Naive thymus-derived CD4-positive, alpha-beta T cell (primary cell): ENCODE measurements around the gene APH1A. TPM values are rescaled to one million over a fixed set of nuclear protein-coding genes. Genes with fewer than 3 reads are reported as not detected.
"Not testable (repeated sequence)": the region's sequence is repeated elsewhere in the genome, so short reads cannot be mapped to it uniquely, and the experiment has no call there.

Experiments used
- ATAC-seq: fragments of 150-1000 bp; cut with Tn5 transposase; 2 replicates; pipeline ENCODE4 v1.10.0; 2021; ENCODE audit warnings: mild to moderate bottlenecking, moderate library complexity
- CTCF ChIA-PET: fragments of 350-600 bp; sonication (Branson Sonifier 250); formaldehyde crosslinking; loops from one replicate; lab custom pipeline; 2021; ENCODE audit warnings: antibody characterized with exemption; lab: Charles Lee
- POLR2A ChIA-PET: fragments of 350-600 bp; sonication (Branson Sonifier 250); formaldehyde crosslinking; loops from one replicate; lab custom pipeline; 2021; ENCODE audit warnings: antibody characterized with exemption, inconsistent platforms; lab: Charles Lee
- DNase-seq, 9 donors: peaks; one replicate each; pipeline versions ENCODE4 v3.0.0 to v3.0.0-alpha.2; 2020 to 2022; ENCODE audit warnings: mixed read lengths in 1 of 9
- H3K27ac ChIP-seq: one replicate; pipeline ENCODE4 v1.7.0; 2013; ENCODE audit warnings: mild to moderate bottlenecking, low read depth, low read length, moderate library complexity
- H3K27me3 ChIP-seq, 2 donors: one replicate each; pipeline ENCODE4 v1.7.0; 2013; ENCODE audit warnings: low read length in 2 of 2, mild to moderate bottlenecking in 2 of 2, moderate library complexity in 2 of 2; ENCODE audit not compliant: control insufficient read depth in 2 of 2, insufficient read depth in 2 of 2
- H3K36me3 ChIP-seq, 3 experiments: 1 replicate in 2 of 3; 2 replicates in 1 of 3; pipeline ENCODE4 v1.7.0; 2013; ENCODE audit warnings: low read length in 3 of 3, mild to moderate bottlenecking in 3 of 3, moderate library complexity in 1 of 3; ENCODE audit not compliant: insufficient read depth in 3 of 3, control insufficient read depth in 2 of 3
- H3K4me1 ChIP-seq, 2 donors: one replicate each; pipeline ENCODE4 v1.7.0; 2013; ENCODE audit warnings: low read length in 2 of 2, mild to moderate bottlenecking in 2 of 2, moderate library complexity in 1 of 2; ENCODE audit not compliant: control insufficient read depth in 2 of 2, insufficient read depth in 2 of 2
- H3K4me3 ChIP-seq: 2 replicates; pipeline ENCODE4 v1.7.0; 2013; ENCODE audit warnings: mild to moderate bottlenecking, low read length
- H3K9me3 ChIP-seq, 3 experiments: 1 replicate in 2 of 3; 2 replicates in 1 of 3; pipeline ENCODE4 v1.7.0; 2013; ENCODE audit warnings: low read length in 3 of 3; ENCODE audit not compliant: control insufficient read depth in 2 of 3
- H3K27ac Mint-ChIP-seq, 9 donors: one replicate each; pipeline ENCODE4 v1.8.0; 2020 to 2022; ENCODE audit warnings: mixed read lengths in 9 of 9, mild to moderate bottlenecking in 8 of 9, moderate library complexity in 5 of 9, inconsistent platforms in 2 of 9
- H3K27me3 Mint-ChIP-seq, 5 donors: one replicate each; pipeline ENCODE4 v1.8.0; 2021 to 2022; ENCODE audit warnings: mixed read lengths in 5 of 5, mild to moderate bottlenecking in 1 of 5
- H3K36me3 Mint-ChIP-seq, 5 donors: one replicate each; pipeline ENCODE4 v1.8.0; 2020 to 2022; ENCODE audit warnings: mixed read lengths in 5 of 5, mild to moderate bottlenecking in 3 of 5, inconsistent platforms in 1 of 5
- H3K4me1 Mint-ChIP-seq, 7 donors: one replicate each; pipeline ENCODE4 v1.8.0; 2020 to 2022; ENCODE audit warnings: mixed read lengths in 7 of 7, mild to moderate bottlenecking in 3 of 7, inconsistent platforms in 1 of 7
- H3K4me3 Mint-ChIP-seq, 10 donors: one replicate each; pipeline ENCODE4 v1.8.0; 2020 to 2022; ENCODE audit warnings: mild to moderate bottlenecking in 10 of 10, mixed read lengths in 10 of 10, moderate library complexity in 6 of 10, inconsistent platforms in 2 of 10
- H3K9me3 Mint-ChIP-seq, 11 donors: one replicate each; pipeline ENCODE4 v1.8.0; 2020 to 2022; ENCODE audit warnings: mixed read lengths in 11 of 11, mild to moderate bottlenecking in 4 of 11, inconsistent platforms in 1 of 11, moderate library complexity in 1 of 11
- intact Hi-C, 2 donors: fragments of 100-400 bp; cut with micrococcal nuclease; formaldehyde crosslinking; loops; one replicate each; pipeline ENCODE4 v1.15.1; 2023
- polyA plus RNA-seq, 2 donors: library from polyadenylated mRNA; unstranded; fragments of 300-500 nt; fragmentation: Illumina TruSeq; gene quantifications; one replicate each; pipeline ENCODE4 v1.2.3, GENCODE V29; 2021
- total RNA-seq, 6 experiments: library from RNA in 5 of 6; stranded (reverse) in 5 of 6; gene quantifications; 1 replicate in 5 of 6; 2 replicates in 1 of 6; pipeline ENCODE4 v1.2.3 and lab custom pipeline; 2021 to 2026

Gene APH1A
- total and polyA plus RNA-seq, 7 experiments from 2014 or later, result 70.7 to 143 (median 121) TPM

DNA sequence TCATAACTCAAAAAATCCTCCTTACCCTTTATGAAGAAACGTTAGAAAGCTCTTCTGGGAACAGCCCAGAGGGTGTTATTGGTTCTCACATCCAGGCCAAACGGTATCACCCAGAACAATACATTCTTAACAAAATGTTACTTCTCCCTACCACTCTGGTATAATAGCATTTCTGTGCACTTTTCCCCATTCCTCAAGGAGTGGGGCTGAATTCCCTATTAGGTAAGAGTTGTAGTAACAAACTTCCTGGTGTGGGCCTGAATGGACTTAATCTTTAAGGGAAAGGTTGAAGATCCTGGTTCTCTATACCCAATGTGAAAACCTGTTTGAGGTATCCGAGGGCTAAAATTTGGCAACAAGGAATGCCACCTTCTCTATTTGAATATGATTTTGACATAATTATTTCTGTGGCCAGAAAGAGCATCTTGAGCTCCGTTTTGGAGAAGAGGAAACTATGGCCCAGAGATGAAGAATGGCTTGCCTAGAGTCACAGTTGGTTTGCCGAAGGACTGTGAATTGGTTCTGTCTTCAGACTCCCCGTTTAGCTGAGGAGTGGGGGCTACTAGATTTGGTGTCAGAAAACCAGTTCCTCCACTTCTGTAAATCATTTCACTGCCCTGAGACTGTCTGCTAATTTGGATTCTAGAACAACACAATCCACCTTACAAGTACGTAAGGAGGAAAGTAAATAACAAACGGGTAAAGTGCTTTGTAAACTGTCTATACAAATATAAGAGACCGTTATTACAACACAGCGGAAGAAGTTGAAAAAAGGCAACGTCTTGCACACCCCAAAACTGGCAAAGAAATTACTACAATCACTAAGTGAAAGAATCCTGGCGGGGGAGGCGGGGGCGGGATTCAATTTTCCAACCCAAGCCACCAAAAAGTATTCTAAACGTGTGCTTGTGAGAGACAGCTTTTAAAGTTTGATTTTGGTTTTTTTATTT, 35.2 kb downstream of the APH1A start:
- Mint-ChIP-seq H3K36me3 (peaks cover 0 to 12% (median 4%) of the 10 kb centered on the region in 5 donors), H3K27ac (peak overlapping the region in 4 of 9 donors; percentile 97 to 99 (median 98)), H3K9me3 (no peaks in the 10 kb centered on the region), H3K4me3 (peak overlapping the region in 1 of 10 donors; percentile 93), H3K27me3 (no peaks in the 10 kb centered on the region), H3K4me1 (peaks cover 11 to 21% (median 18%) of the 10 kb centered on the region in 7 donors)
- peaks cover 0 to 7% of the 10 kb centered on the region in 2 donors for H3K4me1 ChIP-seq
- intact Hi-C loops, result loop anchor here (1.0 to 10.0 kb wide), 4 partner anchors 20 to 221 kb away; no protein-coding TSS in a partner anchor
- H3K4me3 ChIP-seq, result peak overlapping the region; percentile 98
- H3K27me3 ChIP-seq, result no peaks in the 10 kb centered on the region
- ATAC-seq (no peak), DNase-seq (peak in 4 of 9 donors; percentile 11 to 49 (median 21))
- peak overlapping the region; percentile 97 for H3K27ac ChIP-seq
- H3K9me3 ChIP-seq, result no peaks in the 10 kb centered on the region
- POLR2A ChIA-PET, result interaction anchor here (0.6 to 3.9 kb wide), 24 partner anchors 9 to 390 kb away, joined by 3 to 28 read pairs (median 4); partner anchors contain the start of genes APH1A, MCL1 and RPRD2
- CTCF ChIA-PET, result interaction anchor here (0.9 to 1.0 kb wide), 2 partner anchors 22 to 47 kb away, joined by 3 to 4 read pairs; no protein-coding TSS in a partner anchor
- peaks cover 0 to 19% (median 0%) of the 10 kb centered on the region in 3 experiments for H3K36me3 ChIP-seq

DNA sequence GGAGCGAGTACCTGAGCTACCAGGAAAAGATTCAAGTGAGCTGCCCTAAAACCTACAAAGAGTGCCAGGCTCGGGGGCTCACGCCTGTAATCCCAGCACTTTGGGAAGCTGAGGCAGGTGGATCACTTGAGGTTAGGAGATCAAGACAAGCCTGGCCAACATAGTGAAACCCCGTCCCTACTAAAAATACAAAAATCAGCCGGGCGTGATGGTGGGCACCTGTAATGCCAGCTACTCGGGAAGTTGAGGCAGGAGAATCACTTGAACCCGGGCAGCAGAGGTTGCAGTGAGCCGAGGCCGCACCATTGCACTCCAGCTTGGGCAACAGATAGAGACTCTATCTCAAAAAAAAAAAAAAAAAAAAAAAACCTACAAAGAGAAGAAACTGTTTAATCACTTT, 35.9 kb downstream of the APH1A start:
- not testable (repeated sequence) for H3K27me3 ChIP-seq, H3K4me1 ChIP-seq, H3K9me3 Mint-ChIP-seq, H3K27me3 Mint-ChIP-seq, ATAC-seq, H3K9me3 ChIP-seq, DNase-seq, H3K4me3 ChIP-seq
- Mint-ChIP-seq H3K4me1 (peaks cover 11 to 21% (median 18%) of the 10 kb centered on the region in 7 donors), H3K27ac (peak overlapping the region in 4 of 9 donors; percentile 97 to 99 (median 98)), H3K4me3 (peak overlapping the region in 4 of 10 donors; percentile 7 to 73 (median 22)), H3K36me3 (peaks cover 0 to 15% (median 7%) of the 10 kb centered on the region in 5 donors)
- Histone ChIP-seq H3K36me3 (peaks cover 0 to 19% (median 0%) of the 10 kb centered on the region in 3 experiments), H3K27ac (peak overlapping the region; percentile 97)
- CTCF ChIA-PET, result interaction anchor here (0.7 kb wide), 1 partner anchor 23 kb away, joined by 3 read pairs; no protein-coding TSS in a partner anchor
- POLR2A ChIA-PET, result interaction anchor here (0.6 to 3.9 kb wide), 9 partner anchors 12 to 389 kb away, joined by 3 to 28 read pairs (median 3); partner anchors contain the start of genes APH1A and MCL1
- intact Hi-C loops, result loop anchor here in 1 of 2 donors (10.0 kb wide), 1 partner anchor 222 kb away; no protein-coding TSS in a partner anchor

DNA sequence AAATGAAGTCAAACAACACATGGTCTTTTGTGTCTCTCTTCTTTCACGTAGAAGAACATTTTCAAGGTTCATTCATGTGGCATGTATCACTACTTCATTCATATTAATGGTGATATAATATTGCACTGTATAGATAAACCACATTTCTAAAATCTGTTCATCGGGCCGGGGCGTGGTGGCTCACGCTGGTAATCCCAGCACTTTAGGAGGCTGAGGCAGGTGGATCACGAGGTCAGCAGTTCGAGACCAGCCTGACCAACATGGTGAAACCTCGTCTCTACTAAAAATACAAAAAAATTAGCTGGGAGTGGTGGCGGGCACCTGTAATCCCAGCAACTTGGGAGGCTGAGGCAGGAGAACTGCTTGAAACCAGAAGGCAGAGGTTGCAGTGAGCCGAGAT, 40.6 kb downstream of the APH1A start:
- H3K9me3 Mint-ChIP-seq, DNase-seq, H3K27me3 Mint-ChIP-seq, H3K27ac ChIP-seq, H3K4me3 ChIP-seq, H3K9me3 ChIP-seq, H3K4me1 ChIP-seq, H3K4me3 Mint-ChIP-seq, H3K27ac Mint-ChIP-seq, ATAC-seq, CTCF ChIA-PET, H3K27me3 ChIP-seq, intact Hi-C loops: not testable (repeated sequence)
- POLR2A ChIA-PET, result interaction anchor here (0.8 to 1.2 kb wide), 3 partner anchors 68 to 342 kb away, joined by 3 to 4 read pairs (median 3); a partner anchor contains a TSS
- Mint-ChIP-seq H3K4me1 (peaks cover 0 to 28% (median 4%) of the 10 kb centered on the region in 7 donors), H3K36me3 (peaks cover 16 to 38% (median 30%) of the 10 kb centered on the region in 5 donors)
- peaks cover 0 to 38% (median 4%) of the 10 kb centered on the region in 3 experiments for H3K36me3 ChIP-seq

GRCh38 chr1:150227228-150227627, 41.6 kb downstream of the APH1A start:
- no peak overlapping the region for H3K27ac ChIP-seq
- peaks cover 0 to 22% (median 0%) of the 10 kb centered on the region in 7 donors for H3K4me1 Mint-ChIP-seq
- POLR2A ChIA-PET, result no interaction called here
- peaks cover 0 to 38% (median 4%) of the 10 kb centered on the region in 3 experiments for H3K36me3 ChIP-seq
- no peak overlapping the region for H3K4me3 ChIP-seq
- no peak overlapping the region for H3K4me3 Mint-ChIP-seq
- ATAC-seq (no peak), DNase-seq (no peak)
- no peaks in the 10 kb centered on the region for H3K4me1 ChIP-seq
- no peaks in the 10 kb centered on the region for H3K27me3 ChIP-seq
- no peaks in the 10 kb centered on the region for H3K9me3 Mint-ChIP-seq
- H3K27ac Mint-ChIP-seq, result peak overlapping the region in 2 of 9 donors; percentile 7 to 35
- intact Hi-C loops, result no loop called here
- H3K36me3 Mint-ChIP-seq, result peaks cover 16 to 42% (median 34%) of the 10 kb centered on the region in 5 donors
- no peaks in the 10 kb centered on the region for H3K27me3 Mint-ChIP-seq
- no peaks in the 10 kb centered on the region for H3K9me3 ChIP-seq
- CTCF ChIA-PET, result interaction anchor here (0.5 to 0.8 kb wide), 2 partner anchors 37 to 893 kb away, joined by 3 read pairs; no protein-coding TSS in a partner anchor

GRCh38 chr1:150226486-150226885, 42.3 kb downstream of the APH1A start:
- H3K4me1 Mint-ChIP-seq, result peaks cover 0 to 22% (median 0%) of the 10 kb centered on the region in 7 donors
- Histone ChIP-seq H3K27me3 (no peaks in the 10 kb centered on the region), H3K36me3 (peaks cover 0 to 38% (median 4%) of the 10 kb centered on the region in 3 experiments), H3K27ac (no peak overlapping the region), H3K9me3 (no peaks in the 10 kb centered on the region), H3K4me1 (no peaks in the 10 kb centered on the region), H3K4me3 (no peak overlapping the region)
- intact Hi-C loops, result no loop called here
- POLR2A ChIA-PET, result interaction anchor here (0.7 to 0.8 kb wide), 4 partner anchors 13 to 706 kb away, joined by 3 to 6 read pairs (median 4); no protein-coding TSS in a partner anchor
- no peak overlapping the region for H3K4me3 Mint-ChIP-seq
- H3K9me3 Mint-ChIP-seq, result no peaks in the 10 kb centered on the region
- ATAC-seq (no peak), DNase-seq (no peak)
- no peaks in the 10 kb centered on the region for H3K27me3 Mint-ChIP-seq
- peak overlapping the region in 3 of 9 donors; percentile 30 to 49 (median 38) for H3K27ac Mint-ChIP-seq
- CTCF ChIA-PET, result interaction anchor here (0.6 kb wide), 1 partner anchor 138 kb away, joined by 3 read pairs; no protein-coding TSS in a partner anchor
- peaks cover 16 to 42% (median 34%) of the 10 kb centered on the region in 5 donors for H3K36me3 Mint-ChIP-seq

- Mint-ChIP-seq H3K4me3 (no peak overlapping the region), H3K36me3 (peaks cover 16 to 38% (median 34%) of the 10 kb centered on the region in 5 donors), H3K27ac (peak overlapping the region in 1 of 9 donors; percentile 25), H3K9me3 (no peaks in the 10 kb centered on the region), H3K4me1 (peaks cover 0 to 22% (median 0%) of the 10 kb centered on the region in 7 donors), H3K27me3 (no peaks in the 10 kb centered on the region)
- H3K27ac ChIP-seq, result no peak overlapping the region
- peaks cover 0 to 44% (median 4%) of the 10 kb centered on the region in 3 experiments for H3K36me3 ChIP-seq
- no peaks in the 10 kb centered on the region for H3K9me3 ChIP-seq
- no peaks in the 10 kb centered on the region for H3K4me1 ChIP-seq
- no peak overlapping the region for H3K4me3 ChIP-seq
- no peaks in the 10 kb centered on the region for H3K27me3 ChIP-seq
- intact Hi-C loops, result no loop called here
- no peak for ATAC-seq
- ChIA-PET POLR2A (interaction anchor here (0.5 to 1.6 kb wide), 5 partner anchors 8 to 707 kb away, joined by 3 to 6 read pairs (median 4); no protein-coding TSS in a partner anchor), CTCF (no interaction called here)
- no peak for DNase-seq
Observed at GRCh38 chr1:150225546-150225945, 43.3 kb downstream of the APH1A start.
